ENCODE measurements around the gene CACNG6.
A peak's percentile ranks its signal among the peaks of the same experiment; 100 is the strongest.
"Not testable (repeated sequence)": the region's sequence is repeated elsewhere in the genome, so short reads cannot be mapped to it uniquely, and the experiment has no call there.

Gene CACNG6, protein sequence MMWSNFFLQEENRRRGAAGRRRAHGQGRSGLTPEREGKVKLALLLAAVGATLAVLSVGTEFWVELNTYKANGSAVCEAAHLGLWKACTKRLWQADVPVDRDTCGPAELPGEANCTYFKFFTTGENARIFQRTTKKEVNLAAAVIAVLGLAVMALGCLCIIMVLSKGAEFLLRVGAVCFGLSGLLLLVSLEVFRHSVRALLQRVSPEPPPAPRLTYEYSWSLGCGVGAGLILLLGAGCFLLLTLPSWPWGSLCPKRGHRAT

DNA sequence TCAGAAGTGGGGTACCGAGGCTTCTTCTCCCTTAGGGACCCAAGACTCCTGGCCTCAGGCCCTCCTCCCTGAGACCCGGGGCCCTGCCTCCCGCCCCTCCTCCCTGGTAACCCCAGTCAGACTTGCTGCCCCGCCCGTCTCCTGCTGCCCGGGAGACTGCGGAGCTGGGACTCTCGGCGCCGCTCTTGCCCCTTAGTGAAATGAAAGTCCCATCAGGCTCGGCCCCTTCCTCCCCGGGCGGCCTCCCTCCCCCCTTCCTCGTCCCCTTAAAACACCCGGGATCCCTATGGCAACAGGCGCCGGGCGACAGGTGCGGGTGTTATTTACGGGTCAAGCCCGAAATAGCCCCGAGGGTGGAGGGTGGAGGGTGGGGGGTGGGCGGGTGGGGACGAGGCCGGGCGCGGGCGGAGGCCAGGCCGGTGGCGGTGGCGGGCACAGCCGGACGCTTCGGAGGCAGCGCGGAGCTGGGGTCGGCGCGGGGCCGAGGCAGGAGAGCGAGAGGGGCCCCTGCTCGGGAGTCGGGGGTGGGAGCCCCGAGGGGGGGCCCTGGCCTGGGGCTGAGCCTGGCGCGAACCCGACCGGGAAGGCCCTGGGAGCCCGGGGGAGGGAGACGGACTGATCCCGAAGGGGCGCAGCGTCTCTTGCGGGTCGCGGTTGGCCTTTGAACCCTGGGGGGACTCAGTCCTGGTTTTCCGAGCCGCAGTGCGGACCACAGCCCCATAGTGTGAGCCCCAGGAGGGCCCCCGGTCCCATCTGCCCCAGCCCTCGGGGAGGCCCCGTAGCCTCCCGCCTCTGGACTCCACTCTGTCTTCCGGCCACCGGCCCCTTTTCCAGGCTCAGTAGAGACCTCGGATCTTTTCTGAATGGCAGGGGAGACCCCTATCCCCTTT is at the start of gene CACNG6:
Gene CACNG6, plus strand, starts transcription at position 414 of the 890 bp plus-strand sequence. CDS start 1,241 bp downstream, outside the sequence.
- DNase-seq (ENCODE audit: low read depth) = peak; percentile 47

DNA sequence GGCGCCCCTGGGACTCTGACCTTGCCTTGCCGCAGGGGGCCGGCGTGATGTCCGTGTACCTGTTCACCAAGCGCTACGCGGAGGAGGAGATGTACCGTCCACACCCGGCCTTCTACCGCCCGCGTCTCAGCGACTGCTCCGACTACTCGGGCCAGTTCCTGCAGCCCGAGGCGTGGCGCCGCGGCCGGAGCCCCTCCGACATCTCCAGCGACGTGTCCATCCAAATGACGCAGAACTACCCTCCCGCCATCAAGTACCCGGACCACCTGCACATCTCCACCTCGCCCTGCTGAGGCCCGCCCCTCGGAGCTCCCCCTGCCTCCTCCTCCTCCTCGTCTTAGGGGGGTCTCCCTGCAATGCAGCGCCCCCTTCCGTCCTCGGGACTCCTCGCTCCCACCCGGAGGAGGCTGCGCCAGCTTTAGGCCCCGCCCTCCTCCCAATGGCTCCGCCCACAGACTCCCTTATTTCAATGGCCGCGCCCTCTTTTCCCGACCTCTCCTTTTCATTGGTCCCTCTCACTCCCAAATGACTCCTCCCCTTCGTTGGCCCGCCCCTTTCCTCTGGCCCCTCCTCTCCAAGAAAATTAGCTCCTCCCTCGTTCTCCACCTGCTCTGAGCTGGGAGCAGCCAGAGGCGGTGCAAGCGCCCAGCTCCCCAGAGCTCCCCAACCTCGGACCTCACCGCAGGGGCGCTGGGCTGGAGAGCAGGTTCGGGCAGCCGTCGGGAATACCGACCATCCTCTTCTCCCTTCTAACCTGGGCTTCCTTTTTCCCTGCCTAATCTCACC is 49.2 kb upstream of the CACNG6 start:
- DNase-seq (ENCODE audit: low read depth) = peak; percentile 35

DNA sequence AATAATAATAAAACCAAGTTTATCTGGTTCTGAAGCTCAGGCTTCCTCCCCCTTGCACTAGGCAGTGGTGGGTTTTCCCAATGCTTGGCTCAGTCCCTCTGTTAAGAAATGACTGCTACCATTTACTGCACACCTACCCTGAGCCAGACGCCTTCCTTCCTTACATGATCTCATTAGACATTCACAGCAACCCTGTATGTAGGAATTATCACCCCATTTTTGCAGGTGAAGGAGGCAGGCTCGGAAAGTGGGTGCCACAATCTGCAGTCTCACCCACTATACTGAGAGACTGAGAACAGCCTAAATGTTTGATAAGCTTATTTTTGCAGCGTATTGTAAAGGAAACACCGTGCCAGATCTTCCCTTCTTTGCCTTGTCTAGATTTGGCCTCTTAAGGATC is 47.0 kb upstream of the CACNG6 start:
- no peak for DNase-seq (ENCODE audit: low read depth)

DNA sequence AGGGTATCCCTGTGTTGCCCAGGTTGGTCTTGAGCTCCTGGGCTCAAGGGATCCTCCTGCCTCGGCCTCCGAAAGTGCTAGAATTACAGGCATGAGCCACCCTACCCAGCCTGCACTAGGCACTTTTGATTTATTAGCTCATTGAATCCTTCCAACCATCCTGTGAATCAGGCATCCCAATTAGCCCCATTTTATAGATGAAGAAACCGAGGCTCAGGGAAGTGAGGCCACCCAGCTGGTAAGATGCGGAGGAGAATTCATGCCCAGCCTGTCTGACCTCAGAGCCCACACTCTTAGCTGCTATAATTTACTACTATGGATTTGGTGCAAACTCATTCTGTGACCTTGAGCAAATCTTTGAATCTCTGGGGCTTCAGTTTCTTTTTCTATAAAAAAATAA is 46.5 kb upstream of the CACNG6 start:
- DNase-seq (ENCODE audit: low read depth) = no peak

DNA sequence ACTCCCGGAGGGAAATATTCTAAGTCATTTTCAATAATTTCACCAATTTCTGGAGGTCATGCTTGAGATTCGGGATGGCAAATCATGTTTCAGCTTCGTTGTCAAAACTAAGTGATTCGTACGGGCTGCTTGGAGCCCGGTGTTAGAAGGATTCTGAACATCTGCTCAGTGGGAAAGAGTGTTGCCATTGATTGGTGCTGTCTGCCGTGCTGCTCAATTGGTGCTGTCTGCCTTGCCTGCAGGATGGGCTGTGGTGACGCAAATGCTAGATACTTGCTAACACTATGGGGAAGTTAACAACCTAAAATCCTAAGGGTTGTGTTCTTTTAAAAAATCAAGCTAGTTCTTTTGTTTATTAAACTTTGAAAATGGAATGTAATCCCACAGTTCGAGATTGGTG is 46.0 kb upstream of the CACNG6 start:
- peak; percentile 33 for DNase-seq (ENCODE audit: low read depth)

DNA sequence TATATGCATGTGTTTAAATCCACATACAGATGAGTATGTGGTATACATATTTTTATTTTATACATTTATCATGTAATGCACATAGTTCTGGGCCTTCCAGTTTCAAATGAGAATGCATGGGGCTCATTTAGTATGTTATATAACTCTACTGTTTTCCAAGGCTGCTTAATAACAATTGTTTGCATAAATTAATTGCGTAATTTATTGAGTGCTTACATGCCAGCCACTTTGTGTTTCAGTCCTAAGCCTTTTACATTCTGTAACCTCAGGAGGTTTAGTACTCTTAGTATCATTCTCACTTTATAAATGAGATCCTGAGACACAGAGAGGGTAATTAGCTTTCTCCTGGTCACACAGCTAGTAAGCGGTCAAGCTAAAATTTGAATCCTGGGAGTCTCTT is 45.4 kb upstream of the CACNG6 start:
- no peak for DNase-seq (ENCODE audit: low read depth)

DNA sequence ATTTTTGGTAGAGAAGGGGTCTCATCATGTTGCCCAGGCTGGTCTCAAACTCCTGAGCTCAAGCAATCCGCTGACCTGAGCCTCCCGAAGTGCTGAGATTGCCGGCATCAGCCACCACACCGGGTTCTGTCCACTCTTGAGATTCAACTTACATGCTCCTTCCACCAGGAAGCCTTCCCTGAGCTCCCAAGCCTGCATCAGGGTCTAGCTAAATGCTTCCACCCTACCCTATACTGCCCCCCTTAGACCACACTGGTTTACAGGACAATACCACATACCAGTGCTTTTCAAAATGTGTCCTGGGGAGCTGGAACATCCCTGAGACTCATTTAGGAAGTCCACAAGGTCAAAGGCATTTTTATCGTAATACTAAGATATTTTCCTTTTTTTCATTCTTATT is 43.8 kb upstream of the CACNG6 start:
- peak; percentile 51 for DNase-seq (ENCODE audit: low read depth)

DNA sequence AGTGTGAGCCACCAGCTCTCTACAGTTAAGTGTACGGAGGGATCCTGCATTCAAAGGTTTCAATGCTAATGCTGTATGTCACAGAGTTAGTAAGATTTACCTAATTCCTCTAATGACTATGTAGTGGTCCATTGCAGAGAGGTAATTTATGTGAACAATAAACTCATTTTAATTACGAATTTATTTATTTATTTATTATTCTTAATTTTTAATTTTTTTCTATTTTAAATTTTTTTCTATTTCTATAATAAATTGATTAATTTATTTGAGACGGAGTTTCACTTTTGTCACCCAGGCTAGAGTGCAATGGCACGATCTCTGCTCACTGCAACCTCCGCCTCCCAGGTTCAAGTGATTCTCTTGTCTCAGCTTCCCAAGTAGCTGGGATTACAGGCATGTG is 42.8 kb upstream of the CACNG6 start:
- not testable (repeated sequence) for DNase-seq (ENCODE audit: low read depth)

DNA sequence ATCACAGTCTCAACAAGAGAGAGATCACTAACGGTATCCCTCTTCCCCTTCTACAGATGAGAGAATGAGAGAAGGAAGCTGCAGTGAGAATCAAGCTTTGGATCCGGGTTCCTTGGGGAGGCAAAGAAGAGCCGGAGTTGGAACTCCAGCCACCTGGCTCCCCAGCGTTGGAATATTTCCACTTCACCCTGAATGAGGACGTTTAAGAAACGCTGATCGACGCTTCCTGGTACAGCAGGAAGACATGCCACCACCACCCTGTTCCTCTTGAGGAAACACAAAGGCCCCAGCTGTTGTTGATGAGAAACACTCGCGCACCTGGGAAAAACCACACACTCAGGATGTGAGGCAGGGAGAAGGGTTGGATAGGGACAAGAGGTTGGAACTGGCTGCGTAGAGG is 40.0 kb upstream of the CACNG6 start:
- DNase-seq (ENCODE audit: low read depth) = no peak

DNA sequence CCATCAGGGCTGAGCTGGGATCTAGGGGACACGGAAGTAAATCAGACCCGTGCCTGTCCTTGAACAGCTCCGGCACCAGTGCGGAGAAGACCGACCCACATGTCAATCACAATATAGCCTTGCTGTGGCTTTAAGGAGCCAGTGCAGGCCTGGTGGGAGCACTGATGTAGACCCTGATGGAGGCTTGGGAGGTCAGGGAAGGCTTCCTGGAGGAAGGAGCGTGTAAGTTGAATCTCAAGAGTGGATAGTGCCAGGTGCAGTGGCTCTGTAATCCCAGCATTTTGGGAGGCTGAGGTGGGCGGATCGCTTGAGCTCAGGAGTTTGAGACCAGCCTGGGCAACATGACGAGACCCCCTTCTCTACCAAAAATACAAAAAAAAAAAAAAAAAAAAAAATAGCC is 39.5 kb upstream of the CACNG6 start:
- no peak for DNase-seq (ENCODE audit: low read depth)

DNA sequence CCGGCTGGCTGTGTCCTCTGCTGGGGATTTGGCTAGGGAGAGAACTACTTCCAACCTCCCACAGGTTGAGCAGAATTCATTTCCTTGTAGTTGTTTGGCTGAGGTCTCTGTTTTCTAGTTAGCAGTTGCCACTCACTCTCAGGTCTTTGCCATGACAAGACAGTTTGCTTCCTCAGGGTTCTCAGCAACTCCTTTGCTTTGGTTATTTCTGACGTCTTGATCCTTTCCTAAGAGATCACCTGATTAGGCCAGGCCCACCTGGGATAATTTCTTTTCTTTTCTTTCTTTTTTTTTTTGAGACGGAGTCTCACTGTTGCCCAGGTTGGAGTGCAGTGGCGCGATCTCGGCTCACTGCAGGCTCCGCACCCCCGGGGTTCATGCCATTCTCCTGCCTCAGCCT is 38.1 kb upstream of the CACNG6 start:
- DNase-seq (ENCODE audit: low read depth) = no peak

DNA sequence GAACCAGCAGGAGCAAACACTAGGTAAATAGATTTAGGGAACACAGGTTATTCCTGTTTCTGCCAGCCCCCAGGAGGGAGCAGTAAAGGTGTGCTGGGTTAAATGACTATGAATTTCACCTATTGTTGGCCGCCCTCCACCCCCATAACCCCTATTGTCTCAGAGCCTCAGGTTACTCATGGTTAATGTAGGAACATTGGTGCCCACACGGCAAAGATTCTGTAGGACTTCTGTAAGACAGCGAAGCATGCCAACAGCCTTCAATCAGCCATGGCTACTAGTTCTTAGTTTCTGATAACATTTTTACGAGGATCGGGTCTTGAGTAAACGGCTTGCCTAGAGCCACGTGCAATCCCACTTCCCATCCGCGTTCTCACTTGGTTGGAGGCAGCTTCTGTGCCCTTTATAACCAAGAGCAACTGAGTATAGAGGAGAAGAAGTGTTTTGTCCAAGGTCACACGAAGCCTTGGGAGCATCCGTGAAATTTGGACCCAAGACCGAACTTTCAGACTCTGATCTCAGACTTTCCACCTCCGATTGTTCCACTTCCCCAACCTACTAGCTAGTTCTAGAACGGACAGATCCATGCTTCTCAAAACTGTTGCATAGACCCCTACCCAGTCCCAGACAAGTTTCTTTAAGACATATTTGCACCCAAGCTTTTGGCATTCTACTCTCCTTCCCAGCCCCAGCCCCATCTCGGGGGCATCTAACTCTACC is 33.8 kb upstream of the CACNG6 start:
- DNase-seq (ENCODE audit: low read depth) = no peak

DNA sequence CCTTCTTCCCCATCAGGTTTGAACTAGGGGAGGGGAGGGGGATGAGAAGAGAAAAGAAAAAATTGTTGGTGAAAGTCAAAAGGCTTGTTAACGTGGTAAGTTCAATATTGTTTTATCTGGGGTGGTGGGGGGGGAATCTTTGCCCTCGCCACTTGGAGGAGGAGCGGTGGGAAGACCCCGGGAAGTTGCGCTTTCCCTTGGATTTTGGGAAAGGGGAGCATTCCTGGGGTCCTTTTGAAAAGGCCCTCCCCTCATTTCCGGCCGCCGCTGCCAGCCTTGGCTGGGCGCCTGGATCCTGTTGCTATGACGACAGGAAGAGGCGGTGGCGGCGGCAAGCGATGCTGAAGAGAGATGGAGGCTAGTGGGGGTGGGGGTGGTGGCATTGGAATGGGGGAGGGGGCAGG is 33.3 kb upstream of the CACNG6 start:
- no peak for DNase-seq (ENCODE audit: low read depth)

DNA sequence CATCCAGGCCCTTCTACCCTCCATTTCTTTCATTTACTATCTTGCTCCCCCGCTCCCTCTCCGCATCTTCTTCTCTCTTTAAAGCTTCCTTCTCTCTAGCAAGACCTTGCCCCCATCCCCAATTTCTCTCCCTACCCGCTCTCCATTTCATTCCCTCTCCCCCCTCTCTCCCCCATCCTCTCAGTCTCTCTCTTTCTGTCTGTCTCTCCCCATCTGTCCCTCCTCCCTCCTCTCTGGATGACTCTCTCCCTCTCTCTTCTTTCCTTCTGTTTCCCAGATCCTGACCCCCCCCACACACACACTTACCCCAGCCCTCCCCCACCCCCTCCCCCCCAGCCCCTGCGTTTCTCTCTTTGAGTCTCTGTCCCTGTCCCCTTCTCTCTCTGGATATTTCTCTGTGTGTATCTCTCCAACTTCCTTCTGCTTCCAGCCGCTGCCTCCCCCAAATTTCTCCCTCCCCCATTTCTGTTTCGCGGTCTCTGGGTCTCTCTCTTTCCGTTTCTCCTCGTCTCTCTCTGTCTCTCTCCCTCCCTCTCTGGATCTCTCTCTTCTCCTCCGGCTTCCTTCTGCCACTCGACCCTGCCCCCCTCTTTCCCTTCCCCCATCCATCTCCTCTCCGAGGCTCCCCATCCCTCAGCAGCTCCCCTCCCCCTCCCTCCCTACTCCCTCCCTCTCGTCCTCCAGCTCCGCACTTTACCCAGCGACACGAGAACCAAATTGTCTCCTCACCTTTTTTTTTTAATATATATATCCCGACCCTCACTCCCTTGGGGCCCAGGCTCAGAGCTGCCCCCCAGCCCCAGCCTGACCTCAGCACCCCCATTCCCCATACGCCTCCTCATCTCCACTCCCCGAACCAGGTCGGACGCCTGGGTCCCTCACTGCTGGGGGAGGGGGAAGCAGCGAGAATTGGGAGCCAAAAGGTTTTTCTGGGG is 32.3 kb upstream of the CACNG6 start:
- DNase-seq (ENCODE audit: low read depth) = no peak

DNA sequence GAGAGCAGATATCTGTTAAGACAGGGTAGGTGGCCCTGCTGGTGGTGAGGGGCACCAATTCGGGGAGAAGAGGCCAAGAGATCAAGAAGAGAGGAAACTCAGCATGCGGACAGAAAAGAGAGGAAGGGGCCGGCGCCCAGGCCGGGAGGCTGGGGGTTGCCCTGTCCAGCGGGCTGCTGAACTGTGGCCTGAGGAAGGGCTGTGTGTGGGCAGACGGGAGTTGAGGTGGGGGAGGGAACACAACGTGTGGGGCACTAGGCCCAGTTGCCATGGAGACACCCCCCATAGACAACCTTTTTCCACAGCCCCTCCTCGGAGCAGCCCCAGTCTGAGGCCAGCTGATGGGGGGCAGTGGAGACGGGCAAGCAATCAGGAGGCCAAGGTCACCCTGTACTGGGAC is 31.2 kb upstream of the CACNG6 start:
- no peak for DNase-seq (ENCODE audit: low read depth)

DNA sequence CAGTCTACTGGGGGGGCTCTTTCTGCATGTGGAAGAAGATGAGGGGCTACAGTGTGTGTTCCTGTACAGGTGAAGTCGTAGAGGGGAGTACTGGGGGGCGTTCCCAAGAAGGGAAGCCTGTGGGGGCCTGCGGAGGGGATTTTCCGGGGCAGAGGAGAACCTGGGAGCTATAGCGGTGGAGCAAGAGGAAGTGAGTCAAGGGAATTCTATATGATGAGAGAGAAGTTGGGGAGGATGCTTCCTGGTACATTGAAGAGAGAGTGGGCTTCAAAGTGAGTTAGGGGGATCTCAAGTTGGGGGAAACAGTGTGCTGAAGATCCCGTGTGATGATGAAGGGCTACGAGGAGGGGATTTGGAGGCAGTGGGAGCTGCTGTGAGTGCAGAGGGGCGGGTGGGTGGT is 30.6 kb upstream of the CACNG6 start:
- DNase-seq (ENCODE audit: low read depth) = peak; percentile 59

DNA sequence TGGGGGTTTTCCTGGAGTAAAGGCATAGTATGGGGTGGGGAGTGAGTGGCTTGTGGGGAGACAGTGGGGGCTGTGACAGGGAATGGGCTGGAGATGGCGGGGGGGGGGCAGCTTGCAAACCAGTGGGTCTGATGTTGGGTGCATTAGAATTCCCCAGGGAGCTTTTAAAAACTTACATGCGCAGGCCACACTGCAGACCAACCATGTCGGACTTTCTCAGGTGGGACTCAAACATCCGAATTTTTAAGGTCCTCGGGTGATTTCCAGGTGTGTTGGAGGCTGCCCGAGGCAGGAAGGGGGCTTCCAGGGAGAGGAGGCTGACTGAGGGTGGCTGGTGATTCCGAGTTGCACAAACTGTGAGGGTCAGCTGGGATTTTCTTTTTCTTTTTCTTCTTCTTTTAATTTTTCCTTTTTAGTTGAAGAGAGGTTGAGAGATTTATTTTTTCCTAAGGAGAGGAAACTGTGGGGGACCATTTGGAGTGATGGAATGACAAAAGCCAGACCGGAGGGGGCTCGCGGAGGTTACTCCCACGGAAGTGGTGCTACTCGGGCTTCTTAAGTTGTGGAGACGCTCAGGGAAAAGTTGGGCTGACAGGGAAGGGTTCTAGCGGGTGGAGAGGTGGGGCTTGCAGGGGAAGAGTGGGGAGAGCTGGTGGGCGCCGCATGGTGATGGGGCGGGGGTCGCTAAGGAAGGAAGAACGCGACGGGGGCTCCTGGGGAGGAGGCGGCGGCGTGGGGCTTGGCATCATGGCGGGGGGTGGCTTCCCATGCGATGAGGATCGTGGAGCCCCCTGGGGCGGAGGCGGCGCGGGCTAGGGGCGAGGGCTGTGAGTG is 29.7 kb upstream of the CACNG6 start:
- DNase-seq (ENCODE audit: low read depth) = peak; percentile 76

DNA sequence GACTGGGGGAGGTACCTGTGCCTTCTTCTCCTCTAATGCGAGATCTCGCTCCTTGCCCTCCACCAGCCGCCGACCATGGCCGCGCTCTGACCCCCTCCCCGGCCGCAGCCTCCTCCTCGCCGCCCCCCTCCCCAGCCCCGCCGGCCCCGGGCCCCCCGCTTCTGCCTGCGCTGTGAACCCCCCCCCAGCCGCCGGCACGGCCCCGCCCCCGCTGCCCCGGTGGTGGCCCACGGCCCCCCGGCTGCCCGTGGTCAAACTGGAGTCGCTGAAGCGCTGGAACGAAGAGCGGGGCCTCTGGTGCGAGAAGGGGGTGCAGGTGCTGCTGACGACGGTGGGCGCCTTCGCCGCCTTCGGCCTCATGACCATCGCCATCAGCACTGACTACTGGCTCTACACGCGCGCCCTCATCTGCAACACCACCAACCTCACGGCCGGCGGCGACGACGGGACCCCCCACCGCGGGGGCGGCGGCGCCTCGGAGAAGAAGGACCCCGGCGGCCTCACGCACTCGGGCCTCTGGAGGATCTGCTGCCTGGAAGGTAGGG is 28.5 kb upstream of the CACNG6 start, which contains the start of gene CACNG8:
Gene CACNG8, plus strand, starts transcription at position 51 of the 545 bp plus-strand sequence.
- DNase-seq (ENCODE audit: low read depth) = no peak

DNA sequence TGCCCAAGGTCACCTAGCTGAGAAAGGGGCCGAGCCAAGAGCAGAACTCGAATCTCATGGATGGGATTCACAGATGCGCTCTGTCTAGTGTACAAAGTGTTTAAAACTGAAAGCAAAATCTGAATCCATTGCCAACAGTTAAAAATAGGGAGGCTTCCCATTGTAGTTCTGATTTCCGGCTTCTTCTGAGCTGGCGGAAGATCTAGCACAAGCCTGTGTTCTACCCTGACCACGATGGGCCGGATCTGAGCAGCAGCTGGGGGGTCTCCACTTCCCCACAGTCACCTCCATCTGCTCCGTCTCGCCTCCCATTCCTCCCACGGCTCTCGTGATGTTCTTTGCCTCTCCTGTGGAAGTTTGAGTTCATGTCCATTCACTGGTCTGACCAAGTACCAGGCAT is 26.3 kb upstream of the CACNG6 start:
- DNase-seq (ENCODE audit: low read depth) = no peak

DNA sequence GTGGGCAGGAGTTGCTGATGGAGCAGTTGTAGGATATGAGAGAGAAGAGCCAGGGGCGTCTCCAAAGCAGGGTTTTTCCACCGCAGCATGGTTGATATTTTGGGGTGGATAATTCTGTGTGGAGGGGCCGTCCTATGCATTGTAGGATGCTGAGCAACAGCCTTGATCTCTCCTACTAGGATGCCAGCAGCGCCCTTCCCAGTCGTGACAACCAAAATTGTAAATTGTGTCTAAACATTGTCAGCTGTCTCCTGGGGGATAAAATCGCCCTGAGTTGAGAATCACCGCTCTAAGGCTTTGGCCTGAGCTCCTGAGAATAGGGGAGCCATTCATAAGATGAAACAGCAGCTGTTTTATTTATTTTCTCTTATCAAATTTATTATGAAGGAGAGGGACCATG is 24.5 kb upstream of the CACNG6 start:
- DNase-seq (ENCODE audit: low read depth) = no peak

Data from ELR (cell line).